ENCODE results near the gene ZNF750.

DNA sequence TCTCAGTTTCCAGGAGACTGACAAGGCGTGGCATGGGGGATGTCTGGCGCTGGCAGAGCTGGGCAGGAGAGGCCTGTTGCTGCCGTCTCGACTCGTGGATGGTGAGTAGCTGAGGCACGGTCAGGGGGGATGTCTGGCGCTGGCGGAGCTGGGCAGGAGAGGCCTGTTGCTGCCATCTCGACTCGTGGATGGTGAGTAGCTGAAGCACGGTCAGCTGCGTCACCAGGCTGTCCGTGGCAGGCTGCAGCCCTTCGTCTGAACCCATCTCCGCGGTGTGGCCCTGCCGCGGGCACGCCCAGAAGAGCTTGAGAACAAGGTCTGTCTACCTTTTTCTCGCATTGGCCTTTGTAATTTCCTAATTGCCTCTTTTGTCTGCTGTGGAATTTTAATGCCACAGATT, 25.0 kb downstream of the ZNF750 start:
- TF ChIP-seq POLR2AphosphoS5 (IDR thresholded peaks at IDR 0.05) (no peak), POLR2A (IDR thresholded peaks at IDR 0.05) (no peak)

All from transverse colon (tissue), 3 donors.